B cell (primary cell): Measurements from ENCODE around the gene CFAP53. TPM values are rescaled to one million over a fixed set of nuclear protein-coding genes. Genes with fewer than 3 reads are reported as not detected.

Source experiments
- ATAC-seq: fragments of 200-7000 bp; cut with Tn5 transposase; one replicate; pipeline ENCODE4 v1.10.0; 2021; ENCODE audit warnings: low read depth, mild to moderate bottlenecking, moderate number of reproducible peaks, moderate library complexity
- CTCF ChIA-PET: fragments of 350-600 bp; sonication (Branson Sonifier 250); formaldehyde crosslinking; loops from one replicate; lab custom pipeline; 2021; ENCODE audit warnings: antibody characterized with exemption, inconsistent platforms; lab: Charles Lee
- POLR2A ChIA-PET: fragments of 350-600 bp; sonication (Branson Sonifier 250); formaldehyde crosslinking; loops from one replicate; lab custom pipeline; 2021; ENCODE audit warnings: antibody characterized with exemption; lab: Charles Lee
- DNase-seq: peaks from one replicate; pipeline ENCODE4 v3.0.0; 2013
- H2AFZ ChIP-seq: 2 replicates; pipeline ENCODE4 v1.6.1; 2012; ENCODE audit warnings: mild to moderate bottlenecking, low read depth, low read length; ENCODE audit not compliant: insufficient read depth, poor library complexity, severe bottlenecking
- H3K27ac ChIP-seq, 2 donors: 1 replicate in 1 of 2; 2 replicates in 1 of 2; pipeline ENCODE4 v1.5.1; 2012 to 2013; ENCODE audit warnings: low read length in 2 of 2, mild to moderate bottlenecking in 2 of 2, moderate library complexity in 1 of 2
- H3K27me3 ChIP-seq, 4 experiments: fragments of 200-600 bp in 1 of 4; sonication (generic) in 1 of 4; replicated peaks in 1 of 4; 1 replicate in 2 of 4; 2 replicates in 2 of 4; pipeline versions ENCODE4 v1.6.1 to v1.7.0; 2013 to 2016; ENCODE audit warnings: low read length in 3 of 4, mild to moderate bottlenecking in 2 of 4, mixed read lengths in 1 of 4, moderate library complexity in 1 of 4; ENCODE audit not compliant: insufficient read depth in 4 of 4, control insufficient read depth in 3 of 4; ENCODE audit errors: control extremely low read depth in 1 of 4
- H3K36me3 ChIP-seq, 2 experiments: replicated peaks in 1 of 2; 1 replicate in 1 of 2; 2 replicates in 1 of 2; pipeline versions ENCODE4 v1.6.1 to v1.7.1; 2013; ENCODE audit warnings: low read length in 1 of 2; ENCODE audit not compliant: insufficient read depth in 2 of 2, control insufficient read depth in 1 of 2; ENCODE audit errors: control extremely low read depth in 1 of 2, extremely low read depth in 1 of 2
- H3K4me1 ChIP-seq, 2 donors: fragments of 200-600 bp in 1 of 2; sonication (generic) in 1 of 2; 1 replicate in 1 of 2; 2 replicates in 1 of 2; pipeline versions ENCODE4 v1.5.1 to v1.6.1; 2013 to 2017; ENCODE audit warnings: low read length in 2 of 2; ENCODE audit not compliant: control insufficient read depth in 2 of 2, insufficient read depth in 2 of 2
- H3K4me2 ChIP-seq: replicated peaks from 2 replicates; pipeline ENCODE3; 2012; ENCODE audit warnings: mild to moderate bottlenecking, low read depth, low read length; ENCODE audit not compliant: poor library complexity, severe bottlenecking
- H3K4me3 ChIP-seq, 5 experiments: fragments of 200-600 bp in 1 of 5; sonication (generic) in 1 of 5; 1 replicate in 3 of 5; 2 replicates in 2 of 5; pipeline versions ENCODE4 v1.5.1 to v1.7.0; 2011 to 2016; ENCODE audit warnings: low read length in 4 of 5, mild to moderate bottlenecking in 4 of 5, low read depth in 2 of 5, control low read depth in 1 of 5, moderate library complexity in 1 of 5; ENCODE audit not compliant: insufficient read depth in 1 of 5; ENCODE audit errors: control extremely low read depth in 1 of 5, extremely low read depth in 1 of 5
- H3K79me2 ChIP-seq: fragments of 200-600 bp; sonication (generic); one replicate; pipeline ENCODE4 v1.6.0; 2016; ENCODE audit warnings: low read length; ENCODE audit not compliant: control insufficient read depth, insufficient read depth
- H3K9ac ChIP-seq: fragments of 200-600 bp; sonication (generic); 2 replicates; pipeline ENCODE4 v1.6.1; 2017; ENCODE audit warnings: mild to moderate bottlenecking, low read length, moderate library complexity
- H3K9me3 ChIP-seq, 3 donors: one replicate each; pipeline versions ENCODE4 v1.6.1 to v1.7.1; 2013; ENCODE audit warnings: low read length in 2 of 3; ENCODE audit not compliant: control insufficient read depth in 2 of 3, insufficient read depth in 1 of 3; ENCODE audit errors: control extremely low read depth in 1 of 3
- H4K20me1 ChIP-seq: 2 replicates; pipeline ENCODE4 v1.6.0; 2012; ENCODE audit warnings: mild to moderate bottlenecking, low read length; ENCODE audit not compliant: insufficient read depth, control insufficient read depth, poor library complexity, severe bottlenecking
- H3K27ac Mint-ChIP-seq: one replicate; pipeline ENCODE4 v1.8.0; 2021; ENCODE audit warnings: mixed read lengths
- H3K27me3 Mint-ChIP-seq: one replicate; pipeline ENCODE4 v1.8.0; 2021; ENCODE audit warnings: mixed read lengths
- H3K4me1 Mint-ChIP-seq: one replicate; pipeline ENCODE4 v1.8.0; 2021; ENCODE audit warnings: mixed read lengths
- H3K4me3 Mint-ChIP-seq: one replicate; pipeline ENCODE4 v1.8.0; 2021; ENCODE audit warnings: mixed read lengths
- H3K9me3 Mint-ChIP-seq: one replicate; pipeline ENCODE4 v1.8.0; 2022; ENCODE audit warnings: mixed read lengths; ENCODE audit not compliant: insufficient read depth
- EZH2 ChIP-seq: IDR thresholded peaks from 2 replicates; pipeline ENCODE4 v1.6.1; 2012; ENCODE audit warnings: borderline replicate concordance, low read depth, mild to moderate bottlenecking, moderate library complexity, low read length; ENCODE audit not compliant: insufficient read depth, poor library complexity, severe bottlenecking
- WGBS: methylation state at CpG from one replicate; pipeline ENCODE4 v1.1.5; 2013; ENCODE audit warnings: missing lambda C conversion rate; ENCODE audit not compliant: insufficient coverage; 5-methylcytosine and 5-hydroxymethylcytosine counted together
- intact Hi-C: fragments of 100-400 bp; cut with micrococcal nuclease; formaldehyde crosslinking; loops from one replicate; pipeline ENCODE4 v1.10.0; 2022
- polyA plus RNA-seq: library from polyadenylated mRNA; depleted of rRNA; stranded (reverse); fragments of >200 nt; gene quantifications from 2 replicates; pipeline ENCODE4 v1.2.3, GENCODE V29; 2012
- total RNA-seq, 2 donors: library from RNA; stranded (reverse); fragments of 120-200 nt in 1 of 2; gene quantifications; 1 replicate in 1 of 2; 2 replicates in 1 of 2; pipeline versions ENCODE4 v1.2.3 to v1.2.4, GENCODE V29; 2013 to 2022
- TF ChIP-seq, protein P1 (sequence below): fragments of 200-600 bp; IDR thresholded peaks from one replicate; pipeline ENCODE4 v1.8.0; 2022; ENCODE audit warnings: antibody characterized with exemption, mild to moderate bottlenecking

Gene CFAP53
- total and polyA plus RNA-seq, 2 donors (not counting 1 experiment from before 2014, with no cell fraction given): 0.04 to 0.79 TPM

DNA sequence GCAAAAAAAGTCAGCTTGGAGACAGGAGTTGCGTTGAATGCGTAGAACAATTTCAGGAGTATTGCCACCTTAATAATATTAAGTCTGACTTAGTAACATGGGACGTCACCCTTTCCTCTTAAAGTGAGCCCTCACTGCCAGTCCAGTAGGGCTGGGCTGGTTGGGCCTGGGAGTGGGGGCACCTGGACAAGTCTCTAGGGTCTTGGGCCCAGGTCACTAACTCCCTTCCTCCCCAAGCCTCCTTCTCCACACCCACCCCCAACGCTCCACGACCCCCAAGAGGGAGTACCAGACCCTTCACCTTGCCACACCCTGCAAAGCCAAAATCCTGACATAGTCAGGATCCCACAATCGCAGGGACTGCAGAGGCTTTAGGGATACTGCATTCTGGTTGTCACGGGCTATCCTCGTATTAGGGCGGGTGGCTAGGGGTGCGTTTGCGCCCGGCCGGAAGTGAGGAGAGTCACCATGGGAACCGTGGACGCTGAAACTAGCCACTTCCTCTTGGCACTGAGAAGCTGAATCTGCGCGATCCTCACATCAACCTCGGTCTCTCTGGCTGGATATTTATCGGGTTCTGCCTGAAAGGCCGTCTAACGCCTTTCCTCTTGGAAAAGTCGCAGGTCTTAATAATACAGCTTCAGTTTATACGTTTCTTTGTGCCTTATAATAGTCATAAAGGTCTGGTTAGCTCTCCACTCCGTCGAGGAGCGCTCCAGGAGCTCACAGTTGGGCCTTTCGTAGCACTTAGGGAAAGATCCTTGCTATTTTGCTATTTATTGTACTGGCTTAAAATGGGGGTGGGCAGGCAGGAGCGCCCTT, 31.5 kb upstream of the CFAP53 start:
- H3K4me3 Mint-ChIP-seq: peak overlapping the region; percentile 88
- intact Hi-C loops: loop anchor here (1.0 to 2.0 kb wide), 5 partner anchors 9 to 59 kb away; no protein-coding TSS in a partner anchor
- WGBS: 2% methylated on average over 18 of the region's 28 CpGs
- DNase-seq (peak; percentile 92), ATAC-seq (peak; percentile 98)
- peak overlapping the region; percentile 83 for H3K4me2 ChIP-seq
- ChIA-PET POLR2A (interaction anchor here (0.8 kb wide), 1 partner anchor 811 kb away, joined by 3 read pairs; the partner anchor contains the start of gene C18orf32), CTCF (interaction anchor here (0.8 to 2.0 kb wide), 5 partner anchors 10 to 59 kb away, joined by 3 to 12 read pairs (median 4); partner anchors contain the start of gene MBD1)
- TF ChIP-seq, protein P1, sequence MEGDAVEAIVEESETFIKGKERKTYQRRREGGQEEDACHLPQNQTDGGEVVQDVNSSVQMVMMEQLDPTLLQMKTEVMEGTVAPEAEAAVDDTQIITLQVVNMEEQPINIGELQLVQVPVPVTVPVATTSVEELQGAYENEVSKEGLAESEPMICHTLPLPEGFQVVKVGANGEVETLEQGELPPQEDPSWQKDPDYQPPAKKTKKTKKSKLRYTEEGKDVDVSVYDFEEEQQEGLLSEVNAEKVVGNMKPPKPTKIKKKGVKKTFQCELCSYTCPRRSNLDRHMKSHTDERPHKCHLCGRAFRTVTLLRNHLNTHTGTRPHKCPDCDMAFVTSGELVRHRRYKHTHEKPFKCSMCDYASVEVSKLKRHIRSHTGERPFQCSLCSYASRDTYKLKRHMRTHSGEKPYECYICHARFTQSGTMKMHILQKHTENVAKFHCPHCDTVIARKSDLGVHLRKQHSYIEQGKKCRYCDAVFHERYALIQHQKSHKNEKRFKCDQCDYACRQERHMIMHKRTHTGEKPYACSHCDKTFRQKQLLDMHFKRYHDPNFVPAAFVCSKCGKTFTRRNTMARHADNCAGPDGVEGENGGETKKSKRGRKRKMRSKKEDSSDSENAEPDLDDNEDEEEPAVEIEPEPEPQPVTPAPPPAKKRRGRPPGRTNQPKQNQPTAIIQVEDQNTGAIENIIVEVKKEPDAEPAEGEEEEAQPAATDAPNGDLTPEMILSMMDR: no peak
- H3K4me3 ChIP-seq: peak overlapping the region; percentile 31 to 50 (median 47)
- H3K9me3 ChIP-seq: peaks cover 0 to 6% (median 0%) of the 10 kb centered on the region in 3 donors
- no peaks in the 10 kb centered on the region for H3K36me3 ChIP-seq
- H3K9me3 Mint-ChIP-seq: peaks cover 3% of the 10 kb centered on the region
- peaks cover 13% of the 10 kb centered on the region for H3K4me1 Mint-ChIP-seq
- peaks cover 13 to 14% of the 10 kb centered on the region in 2 donors for H3K4me1 ChIP-seq
- H3K27ac Mint-ChIP-seq: peak overlapping the region; percentile 77
- H3K27ac ChIP-seq: no peak overlapping the region
- H3K9ac ChIP-seq: peak overlapping the region; percentile 54
- H4K20me1 ChIP-seq: no peaks in the 10 kb centered on the region
- peak overlapping the region; percentile 77 for H2AFZ ChIP-seq
- H3K27me3 Mint-ChIP-seq: peaks cover 7% of the 10 kb centered on the region
- peaks cover 0 to 5% (median 2%) of the 10 kb centered on the region in 4 experiments for H3K27me3 ChIP-seq
- H3K79me2 ChIP-seq: no peaks in the 10 kb centered on the region

DNA sequence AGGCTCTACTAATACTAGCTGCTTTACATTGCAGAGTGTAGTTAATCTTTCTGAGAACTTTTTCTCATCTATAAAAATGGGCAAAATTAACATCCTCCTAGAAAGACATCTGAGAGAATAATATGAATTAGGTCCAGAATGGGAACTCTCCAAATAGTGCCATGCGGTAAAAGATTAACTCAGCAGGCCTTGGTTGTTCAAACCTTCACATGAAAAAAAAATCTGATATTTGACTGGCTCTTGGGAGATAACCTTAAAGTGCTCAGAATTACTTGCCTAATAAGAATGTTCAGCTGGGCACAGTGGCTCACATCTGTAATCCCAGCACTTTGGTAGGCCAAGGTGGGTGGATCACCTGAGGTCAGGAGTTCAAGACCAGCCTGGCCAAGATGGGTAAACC, 26.7 kb upstream of the CFAP53 start:
- Histone ChIP-seq H3K79me2 (no peaks in the 10 kb centered on the region), H3K4me3 (no peak overlapping the region), H3K27ac (no peak overlapping the region), H3K36me3 (no peaks in the 10 kb centered on the region), H3K4me2 (no peak overlapping the region), H2AFZ (no peak overlapping the region), H3K27me3 (no peaks in the 10 kb centered on the region), H3K4me1 (peaks cover 7% of the 10 kb centered on the region in 2 donors), H3K9me3 (no peaks in the 10 kb centered on the region), H4K20me1 (no peaks in the 10 kb centered on the region), H3K9ac (no peak overlapping the region)
- DNase-seq (no peak), ATAC-seq (no peak)
- Mint-ChIP-seq H3K4me1 (peaks cover 13% of the 10 kb centered on the region), H3K9me3 (peaks cover 3% of the 10 kb centered on the region), H3K27ac (no peak overlapping the region), H3K27me3 (peaks cover under 1% of the 10 kb centered on the region), H3K4me3 (no peak overlapping the region)
- no CpG with 5 or more reads among the region's 1 CpG for WGBS
- ChIA-PET POLR2A (no interaction called here), CTCF (no interaction called here)
- TF ChIP-seq EZH2: no peak
- intact Hi-C loops: no loop called here
